DLD1 (cell line): ENCODE data around the gene SPPL3.
"Not testable (repeated sequence)": the region's sequence is repeated elsewhere in the genome, so short reads cannot be mapped to it uniquely, and the experiment has no call there.

ENCODE experiments used
- in situ Hi-C: cut with HindIII; loops from 2 replicates; pipeline ENCODE4 v1.10.0; 2017; ENCODE audit warnings: low sequenced_read_pairs

Gene SPPL3

DNA sequence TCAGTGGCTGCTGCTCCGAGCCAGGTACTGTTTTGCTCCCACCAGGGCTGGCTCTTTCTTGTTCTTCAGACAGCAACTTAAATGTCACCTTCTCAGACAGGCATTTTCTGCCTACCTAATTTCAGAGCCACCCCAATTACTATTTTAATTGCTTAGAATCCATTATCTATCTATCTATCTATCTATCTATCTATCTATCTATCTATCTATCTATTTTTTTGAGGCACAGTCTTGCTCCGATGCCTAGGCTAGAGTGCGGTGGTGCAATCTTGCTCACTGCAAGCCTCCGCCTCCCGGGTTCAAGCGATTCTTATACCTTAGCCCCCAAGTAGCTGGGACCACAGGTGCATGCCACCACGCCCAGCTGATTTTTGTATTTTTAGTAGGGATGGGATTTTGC, 58.5 kb downstream of the SPPL3 start:
- in situ Hi-C loops = no loop called here

GRCh38 chr12:120844768-120845449, 59.2 kb downstream of the SPPL3 start:
- in situ Hi-C loops = no loop called here

DNA sequence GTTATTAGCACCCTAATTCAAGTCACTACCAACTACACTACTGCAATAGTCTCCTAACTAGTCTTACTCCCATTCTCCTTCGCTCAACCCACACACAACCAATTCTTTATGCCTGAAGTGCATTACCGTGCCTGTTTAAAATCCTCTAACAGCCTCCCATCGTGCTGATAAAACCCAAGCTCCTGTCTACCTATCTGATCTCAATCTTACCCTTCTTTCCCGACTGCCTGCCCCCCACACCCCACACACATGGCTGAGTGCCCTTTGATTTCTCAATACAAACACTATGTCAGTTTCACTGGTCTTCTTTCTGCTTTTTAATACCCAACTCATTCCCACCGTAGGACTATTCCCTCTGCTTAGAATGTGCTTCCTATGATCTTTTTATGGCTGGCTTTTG, 59.9 kb downstream of the SPPL3 start:
- in situ Hi-C loops = no loop called here

DNA sequence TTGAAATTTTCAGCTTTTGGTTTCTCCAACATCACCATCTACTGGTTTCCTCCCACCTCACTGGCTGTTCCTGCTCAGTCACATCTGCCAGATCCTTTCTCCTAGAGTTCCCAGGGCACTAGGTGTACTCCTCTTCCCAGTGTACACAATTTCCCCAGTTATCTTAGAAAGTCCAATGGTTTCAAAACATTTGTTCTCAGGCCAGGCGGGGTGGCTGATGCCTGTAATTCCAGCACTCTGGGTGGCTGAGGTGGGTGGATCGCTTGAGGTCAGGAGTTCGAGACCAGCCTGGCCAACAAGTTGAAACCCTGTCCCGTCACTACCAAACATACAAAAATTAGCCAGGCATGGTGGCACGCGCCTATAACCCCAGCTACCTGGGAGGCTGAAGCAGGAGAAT, 60.7 kb downstream of the SPPL3 start:
- in situ Hi-C loops = no loop called here

DNA sequence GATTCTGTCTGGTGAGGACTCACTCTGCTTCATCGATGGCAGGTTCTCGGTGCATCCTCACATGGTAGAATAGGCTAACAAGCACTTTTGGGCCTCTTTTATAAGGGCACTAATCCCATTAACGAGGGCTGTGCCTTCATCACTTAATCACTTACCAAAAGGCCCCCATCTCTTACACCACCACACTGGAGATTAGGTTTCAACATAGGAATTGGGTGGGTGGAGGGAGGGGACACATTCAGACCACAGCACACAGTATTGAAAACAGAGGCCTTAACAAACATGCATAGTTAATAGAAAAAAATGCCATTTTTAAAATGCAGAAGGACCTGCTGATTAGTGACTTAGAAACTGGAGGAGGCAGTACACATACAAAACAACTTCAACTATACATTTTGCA, 61.6 kb downstream of the SPPL3 start:
- in situ Hi-C loops = no loop called here

- in situ Hi-C loops = no loop called here
Observed at GRCh38 chr12:120841525-120841924, 62.6 kb downstream of the SPPL3 start.

- in situ Hi-C loops = no loop called here
Observed at GRCh38 chr12:120839503-120839902, 64.7 kb downstream of the SPPL3 start.

DNA sequence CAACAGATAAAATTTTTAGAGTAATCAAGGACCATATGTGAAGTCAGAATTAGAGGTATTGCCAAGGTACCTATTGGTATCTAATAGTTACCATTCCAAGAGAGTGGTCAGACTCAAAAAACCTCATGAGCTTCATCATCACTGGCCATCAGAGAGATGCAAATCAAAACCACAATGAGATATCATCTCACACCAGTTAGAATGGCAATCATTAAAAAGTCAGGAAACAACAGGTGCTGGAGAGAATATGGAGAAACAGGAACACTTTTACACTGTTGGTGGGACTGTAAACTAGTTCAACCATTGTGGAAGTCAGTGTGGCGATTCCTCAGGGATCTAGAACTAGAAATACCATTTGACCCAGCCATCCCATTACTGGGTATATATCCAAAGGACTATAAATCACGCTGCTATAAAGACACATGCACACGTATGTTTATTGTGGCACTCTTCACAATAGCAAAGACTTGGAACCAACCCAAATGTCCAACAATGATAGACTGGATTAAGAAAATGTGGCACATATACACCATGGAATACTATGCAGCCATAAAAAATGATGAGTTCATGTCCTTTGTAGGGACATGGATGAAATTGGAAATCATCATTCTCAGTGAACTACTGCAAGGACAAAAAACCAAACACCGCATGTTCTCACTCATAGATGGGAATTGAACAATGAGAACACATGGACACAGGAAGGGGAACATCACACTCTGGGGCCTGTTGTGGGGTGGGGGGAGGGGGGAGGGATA, 65.4 kb downstream of the SPPL3 start:
- in situ Hi-C loops = not testable (repeated sequence)

GRCh38 chr12:120836114-120836684, 68.0 kb downstream of the SPPL3 start:
- in situ Hi-C loops = no loop called here

DNA sequence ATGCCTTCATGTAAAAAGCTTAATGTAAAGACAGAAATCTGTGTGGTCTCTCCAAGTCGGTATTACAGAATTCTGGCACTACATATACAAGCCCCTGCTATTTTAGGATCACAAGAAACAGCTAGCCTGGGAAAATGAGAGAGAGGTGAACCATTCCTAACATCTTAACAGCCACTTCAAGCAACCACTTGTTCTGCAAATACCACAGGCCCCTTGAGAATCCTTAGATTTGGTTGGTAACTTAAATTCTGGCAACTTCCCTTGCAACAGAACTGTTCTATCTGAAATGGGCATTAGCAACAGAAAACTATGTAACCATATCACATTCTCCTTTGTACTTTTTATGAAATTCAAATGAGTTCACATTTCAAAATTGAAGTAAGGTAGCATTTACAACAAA, 68.5 kb downstream of the SPPL3 start:
- in situ Hi-C loops = no loop called here

GRCh38 chr12:120835304-120835612, 68.9 kb downstream of the SPPL3 start:
- in situ Hi-C loops = no loop called here

DNA sequence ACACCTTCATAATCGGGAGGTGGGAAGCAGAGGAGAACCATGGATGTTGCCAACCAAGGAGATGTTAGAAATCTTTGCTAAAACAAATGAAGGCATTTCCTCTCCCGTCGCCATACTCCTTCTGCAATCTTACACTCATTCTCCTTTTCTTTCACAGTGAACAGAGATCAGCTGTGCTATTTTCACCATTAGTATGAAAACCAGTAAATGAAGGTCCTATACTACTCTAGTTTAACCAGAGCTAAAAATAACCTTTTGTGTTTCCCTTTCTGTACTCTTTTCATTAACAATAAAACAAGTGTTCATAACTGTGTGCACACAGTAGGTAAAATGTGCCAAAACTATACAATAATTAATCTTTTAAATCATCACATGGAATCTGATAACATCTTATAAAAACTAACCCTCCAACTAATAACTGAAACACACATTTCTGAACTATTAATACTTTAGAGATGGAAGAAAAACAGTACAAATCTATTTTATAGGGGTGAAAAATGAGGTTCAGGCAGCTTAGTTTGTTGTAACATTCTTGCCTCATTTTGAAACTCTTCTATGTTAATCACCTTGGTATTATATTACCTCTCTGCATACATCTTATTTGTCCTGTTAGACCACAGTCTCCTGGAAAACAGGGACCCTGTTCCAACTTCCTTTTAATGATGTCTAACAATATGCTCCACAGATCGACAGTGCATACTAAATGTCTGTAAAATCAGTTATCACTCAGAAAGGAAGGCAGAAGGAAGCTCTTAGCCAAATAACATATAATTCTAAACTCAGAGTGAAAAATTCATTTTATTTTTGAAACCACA, 69.5 kb downstream of the SPPL3 start:
- in situ Hi-C loops = no loop called here

- in situ Hi-C loops = no loop called here
Observed at GRCh38 chr12:120833849-120834248, 70.3 kb downstream of the SPPL3 start.

- in situ Hi-C loops = no loop called here
Observed at GRCh38 chr12:120832737-120833136, 71.4 kb downstream of the SPPL3 start.

GRCh38 chr12:120831648-120832267, 72.4 kb downstream of the SPPL3 start:
- in situ Hi-C loops = no loop called here

GRCh38 chr12:120830966-120831365, 73.2 kb downstream of the SPPL3 start:
- in situ Hi-C loops = no loop called here

GRCh38 chr12:120830052-120830940, 73.9 kb downstream of the SPPL3 start:
- in situ Hi-C loops = no loop called here

- in situ Hi-C loops = no loop called here
Observed at GRCh38 chr12:120826335-120826734, 77.8 kb downstream of the SPPL3 start.

- in situ Hi-C loops = no loop called here
Observed at GRCh38 chr12:120825337-120825736, 78.8 kb downstream of the SPPL3 start.

GRCh38 chr12:120822832-120823503, 81.2 kb downstream of the SPPL3 start:
- in situ Hi-C loops = no loop called here
